ENCODE data around the gene TMEM91. TPM values are rescaled to one million over a fixed set of nuclear protein-coding genes. Genes with fewer than 3 reads are reported as not detected.

TMEM91 gene
- total RNA-seq, 2 experiments from 2014 or later, result 2.2 to 3.0 TPM

Other genes with a start within 250 kb of the TMEM91 start
- gene CYP2S1, start 183.3 kb upstream of the TMEM91 start, total RNA-seq, result not detected
- under 1 TPM; 0.08 to 0.21 TPM for gene AXL, start 157.3 kb upstream of the TMEM91 start, total RNA-seq
- 100 to 1,000 TPM; 258 to 262 TPM for gene HNRNPUL1, start 112.2 kb upstream of the TMEM91 start, total RNA-seq
- gene CCDC97, start 66.4 kb upstream of the TMEM91 start, total RNA-seq, result 10 to 100 TPM; 22.9 to 25.1 TPM
- gene TGFB1, start 22.6 kb upstream of the TMEM91 start, total RNA-seq, result 100 to 1,000 TPM; 148 to 150 TPM
- gene B9D2, start 12.4 kb upstream of the TMEM91 start, total RNA-seq, result 1 to 10 TPM; 5.5 to 5.6 TPM
- gene EXOSC5, start 20.8 kb downstream of the TMEM91 start, total RNA-seq, result 10 to 100 TPM; 52.2 to 57.6 TPM
- gene BCKDHA, start 21.3 kb downstream of the TMEM91 start, total RNA-seq, result 10 to 100 TPM; 21.5 to 24.8 TPM
- under 1 TPM; 0.36 to 0.61 TPM for gene B3GNT8, start 50.8 kb downstream of the TMEM91 start, total RNA-seq
- 10 to 100 TPM; 67.6 to 70.0 TPM for gene DMAC2, start 63.4 kb downstream of the TMEM91 start, total RNA-seq
- not detected for gene ERICH4, start 66.6 kb downstream of the TMEM91 start, total RNA-seq
- 10 to 100 TPM; 41.9 to 43.8 TPM for gene CEACAM21, start 199.6 kb downstream of the TMEM91 start, total RNA-seq